Erythroblast (primary cell): ENCODE results near the gene PKN2.

ENCODE experiments used
- GATA1 ChIP-seq: IDR thresholded peaks from 2 replicates; pipeline ENCODE4 v1.6.1; 2011; ENCODE audit warnings: low read depth, mild to moderate bottlenecking, control low read depth, low read length, moderate library complexity
- POLR2A ChIP-seq: IDR thresholded peaks from 2 replicates; pipeline ENCODE4 v1.6.1; 2011; ENCODE audit warnings: mild to moderate bottlenecking, low read length

- TF ChIP-seq POLR2A (no peak), GATA1 (no peak)
Observed at GRCh38 chr1:88774151-88774556, 90.1 kb downstream of the PKN2 start.
